H1 (cell line): ENCODE measurements around the gene BSDC1. TPM values are rescaled to one million over a fixed set of nuclear protein-coding genes. Genes with fewer than 3 reads are reported as not detected.

ENCODE experiments used
- SP1 ChIP-seq: IDR thresholded peaks from 2 replicates; pipeline ENCODE4 v1.6.1; 2011; ENCODE audit warnings: low read depth, low read length
- TBP ChIP-seq: IDR thresholded peaks from 2 replicates; pipeline ENCODE4 v1.6.1; 2011; ENCODE audit warnings: low read depth, low read length, improper control_type of control experiment
- polyA plus RNA-seq, 7 experiments: library from polyadenylated mRNA; depleted of rRNA in 3 of 7; stranded (reverse) in 5 of 7; unstranded in 2 of 7; fragments of >200 nt in 5 of 7; fragments of 200-250 nt in 2 of 7; gene quantifications; 1 replicate in 5 of 7; 2 replicates in 1 of 7; 4 replicates in 1 of 7; pipeline versions ENCODE4 v1.2.1 to v1.2.3, GENCODE V29; 2011 to 2013; ENCODE audit warnings: missing spikeins in 2 of 7, mixed read lengths in 2 of 7
- total RNA-seq: library from RNA; stranded (reverse); fragmentation: NEBNext Ultra II Directional; extraction: Animal tissue kit (Norgen Biotek cat#: 25700); gene quantifications from 2 replicates; pipeline ENCODE4 v1.2.1, GENCODE V29; 2021

Gene BSDC1
- total and polyA plus RNA-seq, 2 of the 8 experiments (the other 6 are each of a cell fraction or from before 2014, with no cell fraction given) = 24.8 to 40.7 TPM

- no peak for TF ChIP-seq SP1
- TF ChIP-seq TBP = no peak
- TF ChIP-seq, all 59 proteins: peak for 0
Measured at GRCh38 chr1:32345289-32345827, 48.9 kb downstream of the BSDC1 start (continued).
